ENCODE data around the gene WDR1. TPM values are rescaled to one million over a fixed set of nuclear protein-coding genes. Genes with fewer than 3 reads are reported as not detected.

Gene WDR1
- total RNA-seq, 1 experiment from 2014 or later: 367 TPM

DNA sequence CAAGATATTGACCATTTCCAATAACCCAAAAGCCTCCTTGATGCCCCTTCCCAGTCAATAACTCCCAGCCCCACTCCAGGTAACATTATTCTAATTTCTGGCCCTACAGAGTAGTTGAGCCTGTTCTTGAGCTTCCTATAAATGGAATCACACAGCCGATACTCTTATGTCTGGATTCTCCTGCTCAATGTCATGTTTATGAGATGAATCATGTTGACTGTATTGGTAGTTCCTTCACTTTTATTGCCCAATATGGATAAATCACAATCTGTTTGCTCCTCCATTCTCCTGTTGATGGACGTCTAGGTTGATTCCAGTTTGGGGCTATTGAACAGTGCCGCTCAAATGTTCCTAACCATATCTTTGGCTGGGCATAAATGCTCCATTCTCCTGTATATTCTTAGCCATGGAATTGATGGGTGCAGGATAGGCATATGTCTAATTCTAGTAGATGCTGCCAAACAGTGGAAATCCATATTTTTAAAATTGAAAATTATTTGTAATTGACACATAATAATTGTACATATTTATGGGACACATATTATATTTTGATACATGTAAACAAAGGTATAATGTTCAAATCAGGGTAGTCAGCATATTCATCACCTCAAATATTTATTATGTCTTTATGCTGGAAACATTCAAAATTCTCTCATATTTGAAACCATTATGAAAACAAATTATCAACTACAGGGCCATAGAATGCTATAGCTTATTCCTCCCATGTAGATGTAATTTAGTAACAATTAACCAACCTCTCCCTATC is 54.8 kb downstream of the WDR1 start:
- Histone ChIP-seq H3K56ac (ENCODE audit: insufficient read length, low read depth, low read length) (no peak overlapping the region), H2AFZ (ENCODE audit: low read length) (no peak overlapping the region), H3K4me1 (ENCODE audit: insufficient read depth, low read length) (no peaks in the 10 kb centered on the region; the same call in 1 of the 2 replicates), H4K91ac (ENCODE audit: insufficient read length, low read depth, low read length) (no peak overlapping the region), H3T11ph (ENCODE audit: low read length) (no peak overlapping the region), H2BK5ac (ENCODE audit: insufficient read length, low read length) (no peak overlapping the region), H3K79me2 (ENCODE audit: insufficient read depth, low read length) (no peaks in the 10 kb centered on the region), H3K27me3 (ENCODE audit: insufficient read depth, low read length) (no peaks in the 10 kb centered on the region), H3K14ac (ENCODE audit: insufficient read depth, low read length) (no peak overlapping the region), H4K8ac (replicated peaks; ENCODE audit: insufficient read length, low read depth, low read length) (no peak overlapping the region), H3K23me2 (ENCODE audit: insufficient read length, low read depth, low read length, poor library complexity, severe bottlenecking) (no peaks in the 10 kb centered on the region), H2BK120ac (ENCODE audit: low read depth, low read length, poor library complexity, severe bottlenecking) (no peak overlapping the region), H2BK20ac (ENCODE audit: low read depth, low read length, poor library complexity, severe bottlenecking) (no peak overlapping the region), H3K79me1 (ENCODE audit: insufficient read depth, low read depth, low read length, poor library complexity, severe bottlenecking) (no peaks in the 10 kb centered on the region), H2AK5ac (ENCODE audit: insufficient read length, low read length) (no peak overlapping the region), H3K4me2 (ENCODE audit: insufficient read depth, insufficient read length, low read length) (no peak overlapping the region), H2BK15ac (ENCODE audit: low read depth, low read length) (no peak overlapping the region), H4K20me1 (ENCODE audit: control insufficient read depth, insufficient read depth, insufficient read length) (no peaks in the 10 kb centered on the region), H3K23ac (ENCODE audit: insufficient read length, low read depth, low read length) (no peak overlapping the region), H2BK12ac (ENCODE audit: insufficient read length, low read depth, low read length) (no peak overlapping the region), H3K9ac (ENCODE audit: extremely low read depth, insufficient read length, low read length) (no peak overlapping the region), H3K18ac (ENCODE audit: insufficient read length, low read depth, low read length) (no peak overlapping the region), H3K27ac (ENCODE audit: insufficient read length, low read depth, low read length) (no peak overlapping the region), H3K4ac (ENCODE audit: low read depth, low read length) (no peak overlapping the region), H4K5ac (ENCODE audit: insufficient read length, low read depth, low read length) (no peak overlapping the region), H3K9me3 (ENCODE audit: control insufficient read depth, low read depth, low read length) (no peaks in the 10 kb centered on the region)
- H3K27me3 Mint-ChIP-seq (ENCODE audit: low read depth): 0 out of 2 replicates have a peak, but pooled peaks cover 2% of the 10 kb centered on the region
- H3K4me3 Mint-ChIP-seq: no peak overlapping the region
- H3K4me1 Mint-ChIP-seq: peaks cover 15 to 22% of the 10 kb centered on the region in 2 experiments
- peaks cover 0 to 3% of the 10 kb centered on the region in 2 experiments; a peak in 3 of 5 replicates for H3K9me3 Mint-ChIP-seq
- TF ChIP-seq, protein P1, sequence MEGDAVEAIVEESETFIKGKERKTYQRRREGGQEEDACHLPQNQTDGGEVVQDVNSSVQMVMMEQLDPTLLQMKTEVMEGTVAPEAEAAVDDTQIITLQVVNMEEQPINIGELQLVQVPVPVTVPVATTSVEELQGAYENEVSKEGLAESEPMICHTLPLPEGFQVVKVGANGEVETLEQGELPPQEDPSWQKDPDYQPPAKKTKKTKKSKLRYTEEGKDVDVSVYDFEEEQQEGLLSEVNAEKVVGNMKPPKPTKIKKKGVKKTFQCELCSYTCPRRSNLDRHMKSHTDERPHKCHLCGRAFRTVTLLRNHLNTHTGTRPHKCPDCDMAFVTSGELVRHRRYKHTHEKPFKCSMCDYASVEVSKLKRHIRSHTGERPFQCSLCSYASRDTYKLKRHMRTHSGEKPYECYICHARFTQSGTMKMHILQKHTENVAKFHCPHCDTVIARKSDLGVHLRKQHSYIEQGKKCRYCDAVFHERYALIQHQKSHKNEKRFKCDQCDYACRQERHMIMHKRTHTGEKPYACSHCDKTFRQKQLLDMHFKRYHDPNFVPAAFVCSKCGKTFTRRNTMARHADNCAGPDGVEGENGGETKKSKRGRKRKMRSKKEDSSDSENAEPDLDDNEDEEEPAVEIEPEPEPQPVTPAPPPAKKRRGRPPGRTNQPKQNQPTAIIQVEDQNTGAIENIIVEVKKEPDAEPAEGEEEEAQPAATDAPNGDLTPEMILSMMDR (conservative IDR thresholded peaks at IDR 0.05): no peak
- H3K27ac Mint-ChIP-seq: no peak overlapping the region
- no CpG with 5 or more reads among the region's 3 CpGs for WGBS (ENCODE audit: extremely low coverage, insufficient read length, low lambda C conversion rate)
- no peak for DNase-seq
- H3K36me3 Mint-ChIP-seq (ENCODE audit: insufficient read depth in 1 of 3, low read depth in 3 of 3): peaks cover 0 to 1% (median 0%) of the 10 kb centered on the region in 3 experiments; a peak in 1 of 7 replicates

Measured in H9 (cell line).